Astrocyte of the cerebellum (primary cell): ENCODE measurements around the gene DYNC1I2.

ENCODE experiments used
- DNase-seq: peaks from one replicate; pipeline ENCODE4 v3.0.0-alpha.2; 2011; ENCODE audit warnings: low read depth
- H3K4me3 ChIP-seq: 2 replicates; pipeline ENCODE4 v1.5.1; 2011; ENCODE audit warnings: mild to moderate bottlenecking, low read depth, low read length, moderate library complexity
- in situ Hi-C: cut with HindIII; loops from 2 replicates; pipeline ENCODE4 v1.10.0; 2017; ENCODE audit warnings: low sequenced_read_pairs
- TF ChIP-seq, protein P1 (sequence below): IDR thresholded peaks from 2 replicates; pipeline ENCODE4 v1.5.1; 2012; ENCODE audit warnings: low read length, low read depth, moderate library complexity, mild to moderate bottlenecking; ENCODE audit errors: missing control alignments

Gene DYNC1I2

GRCh38 chr2:171692331-171692730, 5.1 kb downstream of the DYNC1I2 start:
- TF ChIP-seq, protein P1, sequence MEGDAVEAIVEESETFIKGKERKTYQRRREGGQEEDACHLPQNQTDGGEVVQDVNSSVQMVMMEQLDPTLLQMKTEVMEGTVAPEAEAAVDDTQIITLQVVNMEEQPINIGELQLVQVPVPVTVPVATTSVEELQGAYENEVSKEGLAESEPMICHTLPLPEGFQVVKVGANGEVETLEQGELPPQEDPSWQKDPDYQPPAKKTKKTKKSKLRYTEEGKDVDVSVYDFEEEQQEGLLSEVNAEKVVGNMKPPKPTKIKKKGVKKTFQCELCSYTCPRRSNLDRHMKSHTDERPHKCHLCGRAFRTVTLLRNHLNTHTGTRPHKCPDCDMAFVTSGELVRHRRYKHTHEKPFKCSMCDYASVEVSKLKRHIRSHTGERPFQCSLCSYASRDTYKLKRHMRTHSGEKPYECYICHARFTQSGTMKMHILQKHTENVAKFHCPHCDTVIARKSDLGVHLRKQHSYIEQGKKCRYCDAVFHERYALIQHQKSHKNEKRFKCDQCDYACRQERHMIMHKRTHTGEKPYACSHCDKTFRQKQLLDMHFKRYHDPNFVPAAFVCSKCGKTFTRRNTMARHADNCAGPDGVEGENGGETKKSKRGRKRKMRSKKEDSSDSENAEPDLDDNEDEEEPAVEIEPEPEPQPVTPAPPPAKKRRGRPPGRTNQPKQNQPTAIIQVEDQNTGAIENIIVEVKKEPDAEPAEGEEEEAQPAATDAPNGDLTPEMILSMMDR = no peak
- DNase-seq = no peak
- in situ Hi-C loops = no loop called here
- H3K4me3 ChIP-seq = no peak overlapping the region

GRCh38 chr2:171702781-171703556, 15.7 kb downstream of the DYNC1I2 start:
- in situ Hi-C loops = no loop called here
- TF ChIP-seq, protein P1 = no peak
- no peak overlapping the region for H3K4me3 ChIP-seq
- DNase-seq = no peak

GRCh38 chr2:171703574-171704347, 16.5 kb downstream of the DYNC1I2 start:
- in situ Hi-C loops = no loop called here
- DNase-seq = peak; percentile 28
- H3K4me3 ChIP-seq = no peak overlapping the region
- TF ChIP-seq, protein P1 = peak; percentile 48

- TF ChIP-seq, protein P1 = peak; percentile 18
- DNase-seq = no peak
Measured at GRCh38 chr2:171706152-171706803, 19.0 kb downstream of the DYNC1I2 start.

GRCh38 chr2:171707752-171708151, 20.5 kb downstream of the DYNC1I2 start:
- no peak for DNase-seq
- in situ Hi-C loops = no loop called here
- TF ChIP-seq, protein P1 = no peak
- H3K4me3 ChIP-seq = no peak overlapping the region

More at GRCh38 chr2:171706152-171706803, 19.0 kb downstream of the DYNC1I2 start:
- in situ Hi-C loops = no loop called here
- no peak overlapping the region for H3K4me3 ChIP-seq

DNA sequence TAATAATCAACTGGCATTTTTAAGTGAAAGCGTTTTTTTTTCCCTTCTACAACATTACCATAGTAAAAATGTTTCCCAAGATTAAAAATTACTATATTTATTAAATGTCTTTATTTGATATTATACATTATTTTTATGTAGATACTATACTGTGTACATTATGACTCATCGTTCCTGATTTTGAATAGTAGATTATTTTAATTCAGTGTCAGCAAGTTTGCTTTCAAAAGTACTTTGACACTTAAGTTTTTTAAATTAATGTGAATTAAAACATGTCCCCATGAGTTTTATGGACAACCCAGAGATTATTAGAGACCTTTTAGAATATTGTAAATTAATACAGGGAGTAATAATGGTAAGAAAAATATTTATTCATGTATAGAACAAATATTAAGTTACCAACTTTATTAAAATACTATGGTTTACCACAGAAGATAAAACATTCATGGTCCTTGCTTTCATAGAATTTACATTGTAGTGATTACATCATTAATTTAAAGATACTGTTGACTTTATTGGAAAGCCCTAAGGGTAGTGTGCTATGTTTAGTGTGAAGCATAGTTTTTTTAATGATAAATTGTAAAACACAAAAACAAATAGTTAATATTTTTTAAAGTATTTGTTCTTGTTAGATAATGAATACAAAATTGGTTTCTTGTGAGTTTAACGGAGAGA, 21.9 kb downstream of the DYNC1I2 start:
- no peak for DNase-seq
- TF ChIP-seq, protein P1 = no peak
- H3K4me3 ChIP-seq = no peak overlapping the region
- in situ Hi-C loops = no loop called here
